Measurements from ENCODE around the gene MAP2K5. TPM values are rescaled to one million over a fixed set of nuclear protein-coding genes. Genes with fewer than 3 reads are reported as not detected.

MAP2K5 gene
- total RNA-seq, 2 experiments from 2014 or later = 16.9 to 17.4 TPM

- DNase-seq = no peak
- CTCF ChIA-PET = no interaction called here
- POLR2A ChIA-PET = interaction anchor here (1.4 kb wide), 1 partner anchor 10 kb away, joined by 3 read pairs; no protein-coding TSS in a partner anchor
- Mint-ChIP-seq H3K9me3 (no peaks in the 10 kb centered on the region), H3K27ac (no peak overlapping the region), H3K27me3 (no peaks in the 10 kb centered on the region), H3K4me3 (no peak overlapping the region), H3K36me3 (ENCODE audit: low read depth) (no peaks in the 10 kb centered on the region), H3K4me1 (peaks cover 3% of the 10 kb centered on the region)
Observed at GRCh38 chr15:67511606-67512005, 30.9 kb upstream of the MAP2K5 start.

GRCh38 chr15:67512140-67512539, 30.4 kb upstream of the MAP2K5 start:
- H3K27ac Mint-ChIP-seq = no peak overlapping the region
- ChIA-PET POLR2A (interaction anchor here (1.4 kb wide), 1 partner anchor 10 kb away, joined by 3 read pairs; no protein-coding TSS in a partner anchor), CTCF (no interaction called here)

GRCh38 chr15:67512933-67513714, 29.4 kb upstream of the MAP2K5 start:
- H3K27me3 Mint-ChIP-seq = no peaks in the 10 kb centered on the region
- H3K27ac Mint-ChIP-seq = no peak overlapping the region
- no peaks in the 10 kb centered on the region for H3K36me3 Mint-ChIP-seq (ENCODE audit: low read depth)
- H3K4me3 Mint-ChIP-seq = no peak overlapping the region
- peaks cover 3% of the 10 kb centered on the region for H3K4me1 Mint-ChIP-seq
- ChIA-PET POLR2A (no interaction called here), CTCF (no interaction called here)
- DNase-seq = no peak
- no peaks in the 10 kb centered on the region for H3K9me3 Mint-ChIP-seq

More at GRCh38 chr15:67512140-67512539, 30.4 kb upstream of the MAP2K5 start:
- DNase-seq = no peak
- H3K4me1 Mint-ChIP-seq = peaks cover 3% of the 10 kb centered on the region
- H3K36me3 Mint-ChIP-seq (ENCODE audit: low read depth) = no peaks in the 10 kb centered on the region
- no peaks in the 10 kb centered on the region for H3K27me3 Mint-ChIP-seq
- H3K4me3 Mint-ChIP-seq = no peak overlapping the region
- no peaks in the 10 kb centered on the region for H3K9me3 Mint-ChIP-seq

GRCh38 chr15:67515090-67515489, 27.4 kb upstream of the MAP2K5 start:
- no peak overlapping the region for H3K4me3 Mint-ChIP-seq
- H3K27ac Mint-ChIP-seq = no peak overlapping the region
- no peaks in the 10 kb centered on the region for H3K9me3 Mint-ChIP-seq
- peaks cover 3% of the 10 kb centered on the region for H3K4me1 Mint-ChIP-seq
- H3K36me3 Mint-ChIP-seq (ENCODE audit: low read depth) = no peaks in the 10 kb centered on the region
- ChIA-PET POLR2A (no interaction called here), CTCF (no interaction called here)
- H3K27me3 Mint-ChIP-seq = no peaks in the 10 kb centered on the region
- no peak for DNase-seq

- H3K4me3 Mint-ChIP-seq = no peak overlapping the region
- H3K27ac Mint-ChIP-seq = no peak overlapping the region
- no peaks in the 10 kb centered on the region for H3K36me3 Mint-ChIP-seq (ENCODE audit: low read depth)
- DNase-seq = no peak
- CTCF ChIA-PET = no interaction called here
- peaks cover 5% of the 10 kb centered on the region for H3K4me1 Mint-ChIP-seq
- no peaks in the 10 kb centered on the region for H3K9me3 Mint-ChIP-seq
- no peaks in the 10 kb centered on the region for H3K27me3 Mint-ChIP-seq
- POLR2A ChIA-PET = no interaction called here
Observed at GRCh38 chr15:67515557-67515956, 26.9 kb upstream of the MAP2K5 start.

- Mint-ChIP-seq H3K27me3 (no peaks in the 10 kb centered on the region), H3K36me3 (ENCODE audit: low read depth) (no peaks in the 10 kb centered on the region), H3K4me1 (peaks cover 26% of the 10 kb centered on the region), H3K4me3 (peak overlapping the region; percentile 84), H3K27ac (peak overlapping the region; percentile 77), H3K9me3 (no peaks in the 10 kb centered on the region)
- ChIA-PET POLR2A (interaction anchor here (0.7 to 2.7 kb wide), 5 partner anchors 12 to 437 kb away, joined by 3 to 24 read pairs (median 4); partner anchors contain the start of gene MAP2K5), CTCF (interaction anchor here (0.8 to 0.9 kb wide), 2 partner anchors 11 to 64 kb away, joined by 3 read pairs; no protein-coding TSS in a partner anchor)
- no peak for DNase-seq
Observed at GRCh38 chr15:67520321-67521028, 22.0 kb upstream of the MAP2K5 start.

GRCh38 chr15:67521029-67521782, 21.3 kb upstream of the MAP2K5 start, which contains the start of gene C15orf61:
Gene C15orf61, plus strand, starts transcription at chr15:67521131. Its CDS starts 118 bp downstream, at chr15:67521249.
- Mint-ChIP-seq H3K4me1 (peaks cover 26% of the 10 kb centered on the region), H3K27me3 (no peaks in the 10 kb centered on the region), H3K4me3 (peak within 1 kb of the TSS; percentile 92), H3K36me3 (ENCODE audit: low read depth) (no peaks in the 10 kb centered on the region), H3K9me3 (no peaks in the 10 kb centered on the region), H3K27ac (peak within 1 kb of the TSS; percentile 86)
- ChIA-PET CTCF (interaction anchor here (0.8 to 1.3 kb wide), 4 partner anchors 10 to 533 kb away, joined by 3 to 5 read pairs (median 4); partner anchors contain the start of gene PIAS1), POLR2A (interaction anchor here (0.6 to 2.7 kb wide), 12 partner anchors 8 to 729 kb away, joined by 3 to 24 read pairs (median 4); partner anchors contain the start of genes MAP2K5 and PIAS1)
- DNase-seq = peak; percentile 87

GRCh38 chr15:67521783-67522568, 20.5 kb upstream of the MAP2K5 start:
- Mint-ChIP-seq H3K4me3 (peak overlapping the region; percentile 92), H3K27me3 (no peaks in the 10 kb centered on the region)

GRCh38 chr15:67523330-67523729, 19.2 kb upstream of the MAP2K5 start:
- ChIA-PET CTCF (no interaction called here), POLR2A (interaction anchor here (1.0 kb wide), 1 partner anchor 19 kb away, joined by 3 read pairs; the partner anchor contains the start of gene MAP2K5)
- DNase-seq = no peak
- H3K27ac Mint-ChIP-seq = no peak overlapping the region
- H3K4me3 Mint-ChIP-seq = no peak overlapping the region
- no peaks in the 10 kb centered on the region for H3K9me3 Mint-ChIP-seq
- no peaks in the 10 kb centered on the region for H3K27me3 Mint-ChIP-seq
- H3K36me3 Mint-ChIP-seq (ENCODE audit: low read depth) = no peaks in the 10 kb centered on the region
- peaks cover 26% of the 10 kb centered on the region for H3K4me1 Mint-ChIP-seq

More at GRCh38 chr15:67521783-67522568, 20.5 kb upstream of the MAP2K5 start:
- ChIA-PET CTCF (interaction anchor here (0.7 to 1.3 kb wide), 3 partner anchors 9 to 532 kb away, joined by 3 to 5 read pairs (median 4); partner anchors contain the start of gene PIAS1), POLR2A (interaction anchor here (0.6 to 2.7 kb wide), 10 partner anchors 8 to 728 kb away, joined by 3 to 24 read pairs (median 4); partner anchors contain the start of genes MAP2K5 and PIAS1)
- H3K27ac Mint-ChIP-seq = peak overlapping the region; percentile 86
- DNase-seq = no peak
- no peaks in the 10 kb centered on the region for H3K9me3 Mint-ChIP-seq
- H3K4me1 Mint-ChIP-seq = peaks cover 26% of the 10 kb centered on the region
- no peaks in the 10 kb centered on the region for H3K36me3 Mint-ChIP-seq (ENCODE audit: low read depth)

GRCh38 chr15:67524235-67524634, 18.3 kb upstream of the MAP2K5 start:
- POLR2A ChIA-PET = interaction anchor here (1.0 to 1.7 kb wide), 2 partner anchors 18 kb away, joined by 3 to 5 read pairs; partner anchors contain the start of gene MAP2K5

GRCh38 chr15:67528513-67528912, 14.0 kb upstream of the MAP2K5 start:
- no peaks in the 10 kb centered on the region for H3K9me3 Mint-ChIP-seq
- no peak overlapping the region for H3K27ac Mint-ChIP-seq
- H3K36me3 Mint-ChIP-seq (ENCODE audit: low read depth) = no peaks in the 10 kb centered on the region
- ChIA-PET CTCF (no interaction called here), POLR2A (interaction anchor here (1.4 kb wide), 1 partner anchor 14 kb away, joined by 3 read pairs; the partner anchor contains the start of gene MAP2K5)
- peaks cover 3% of the 10 kb centered on the region for H3K4me1 Mint-ChIP-seq
- H3K4me3 Mint-ChIP-seq = no peak overlapping the region
- no peak for DNase-seq
- H3K27me3 Mint-ChIP-seq = no peaks in the 10 kb centered on the region

More at GRCh38 chr15:67524235-67524634, 18.3 kb upstream of the MAP2K5 start:
- no peaks in the 10 kb centered on the region for H3K27me3 Mint-ChIP-seq
- H3K36me3 Mint-ChIP-seq (ENCODE audit: low read depth) = no peaks in the 10 kb centered on the region
- DNase-seq = no peak
- H3K4me1 Mint-ChIP-seq = peaks cover 26% of the 10 kb centered on the region
- H3K4me3 Mint-ChIP-seq = no peak overlapping the region
- H3K9me3 Mint-ChIP-seq = no peaks in the 10 kb centered on the region
- CTCF ChIA-PET = interaction anchor here (0.7 to 1.3 kb wide), 2 partner anchors 18 to 315 kb away, joined by 3 to 5 read pairs; partner anchors contain the start of gene MAP2K5
- no peak overlapping the region for H3K27ac Mint-ChIP-seq

Measured in activated CD4-positive, alpha-beta memory T cell treated with anti-CD3 and anti-CD28 coated beads, Interleukin-2, amount 10 ng/mL, durations not matched to agents 7 days and 5 days (primary cell).